Lower lobe of right lung (tissue), 2 donors: ENCODE measurements around the gene HRCT1. TPM values are rescaled to one million over a fixed set of nuclear protein-coding genes. Genes with fewer than 3 reads are reported as not detected.
"Not testable (repeated sequence)": the region's sequence is repeated elsewhere in the genome, so short reads cannot be mapped to it uniquely, and the experiment has no call there.

ENCODE experiments used
- ATAC-seq, 2 donors: fragments of 200-7000 bp; cut with Tn5 transposase; one replicate each; pipeline ENCODE4 v1.9.1; 2020 to 2022; ENCODE audit warnings: mild to moderate bottlenecking in 2 of 2, moderate library complexity in 2 of 2
- DNase-seq: peaks from one replicate; pipeline ENCODE4 v3.0.0-alpha.2; 2020
- H3K27ac ChIP-seq: fragments of 200-600 bp; one replicate; pipeline ENCODE4 v1.8.0; 2022
- H3K27me3 ChIP-seq: fragments of 200-600 bp; one replicate; pipeline ENCODE4 v1.8.0; 2022; ENCODE audit warnings: low read depth
- H3K36me3 ChIP-seq: fragments of 200-600 bp; one replicate; pipeline ENCODE4 v1.8.0; 2022; ENCODE audit warnings: mild to moderate bottlenecking
- H3K4me1 ChIP-seq: fragments of 200-600 bp; one replicate; pipeline ENCODE4 v1.8.0; 2022
- H3K4me3 ChIP-seq: fragments of 200-600 bp; one replicate; pipeline ENCODE4 v1.8.0; 2022; ENCODE audit warnings: mild to moderate bottlenecking
- H3K9me3 ChIP-seq: fragments of 200-600 bp; one replicate; pipeline ENCODE4 v1.8.0; 2022
- intact Hi-C: fragments of 100-400 bp; cut with DNase I; formaldehyde crosslinking; loops from one replicate; pipeline ENCODE4 v1.11.0; 2022
- total RNA-seq: library from RNA; stranded (reverse); fragmentation: NEBNext Ultra II Directional; extraction: Animal tissue kit (Norgen Biotek cat#: 25700); gene quantifications from one replicate; pipeline ENCODE4 v1.2.1, GENCODE V29; 2021
- TF ChIP-seq, protein P1 (sequence below): fragments of 200-600 bp; IDR thresholded peaks from one replicate; pipeline ENCODE4 v1.8.0; 2022; ENCODE audit warnings: antibody characterized with exemption, mild to moderate bottlenecking
- donor health status: DM: no; HTN: yes; CAD: no; lungs with severe emphysema.

The HRCT1 gene
- total RNA-seq, 1 donor from 2014 or later, result 8.7 TPM

DNA sequence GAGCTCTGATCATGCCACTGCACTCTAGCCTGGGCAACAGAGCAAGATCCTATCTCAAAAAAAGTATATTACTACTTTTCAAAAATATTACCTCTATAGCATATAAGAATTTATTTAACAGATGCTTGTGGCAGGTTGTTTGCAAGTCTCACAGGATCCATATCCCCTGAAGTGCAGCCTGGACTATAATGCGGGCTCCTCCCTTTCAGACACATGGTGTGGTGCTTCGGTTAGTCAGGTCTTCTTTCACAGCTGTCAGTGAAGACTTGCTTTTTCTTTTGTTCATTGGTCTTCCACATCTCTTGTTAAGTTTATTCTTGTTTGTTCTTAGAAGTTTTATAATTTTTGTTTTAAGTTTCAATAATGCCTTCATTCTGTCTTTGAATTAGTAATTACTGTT lies 9.4 kb upstream of the HRCT1 start:
- Histone ChIP-seq H3K9me3 (no peaks in the 10 kb centered on the region), H3K27me3 (no peaks in the 10 kb centered on the region), H3K36me3 (no peaks in the 10 kb centered on the region), H3K27ac (no peak overlapping the region), H3K4me1 (no peaks in the 10 kb centered on the region), H3K4me3 (no peak overlapping the region)
- TF ChIP-seq, protein P1, sequence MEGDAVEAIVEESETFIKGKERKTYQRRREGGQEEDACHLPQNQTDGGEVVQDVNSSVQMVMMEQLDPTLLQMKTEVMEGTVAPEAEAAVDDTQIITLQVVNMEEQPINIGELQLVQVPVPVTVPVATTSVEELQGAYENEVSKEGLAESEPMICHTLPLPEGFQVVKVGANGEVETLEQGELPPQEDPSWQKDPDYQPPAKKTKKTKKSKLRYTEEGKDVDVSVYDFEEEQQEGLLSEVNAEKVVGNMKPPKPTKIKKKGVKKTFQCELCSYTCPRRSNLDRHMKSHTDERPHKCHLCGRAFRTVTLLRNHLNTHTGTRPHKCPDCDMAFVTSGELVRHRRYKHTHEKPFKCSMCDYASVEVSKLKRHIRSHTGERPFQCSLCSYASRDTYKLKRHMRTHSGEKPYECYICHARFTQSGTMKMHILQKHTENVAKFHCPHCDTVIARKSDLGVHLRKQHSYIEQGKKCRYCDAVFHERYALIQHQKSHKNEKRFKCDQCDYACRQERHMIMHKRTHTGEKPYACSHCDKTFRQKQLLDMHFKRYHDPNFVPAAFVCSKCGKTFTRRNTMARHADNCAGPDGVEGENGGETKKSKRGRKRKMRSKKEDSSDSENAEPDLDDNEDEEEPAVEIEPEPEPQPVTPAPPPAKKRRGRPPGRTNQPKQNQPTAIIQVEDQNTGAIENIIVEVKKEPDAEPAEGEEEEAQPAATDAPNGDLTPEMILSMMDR, result no peak
- DNase-seq, result no peak
- no peak for ATAC-seq
- intact Hi-C loops, result no loop called here

DNA sequence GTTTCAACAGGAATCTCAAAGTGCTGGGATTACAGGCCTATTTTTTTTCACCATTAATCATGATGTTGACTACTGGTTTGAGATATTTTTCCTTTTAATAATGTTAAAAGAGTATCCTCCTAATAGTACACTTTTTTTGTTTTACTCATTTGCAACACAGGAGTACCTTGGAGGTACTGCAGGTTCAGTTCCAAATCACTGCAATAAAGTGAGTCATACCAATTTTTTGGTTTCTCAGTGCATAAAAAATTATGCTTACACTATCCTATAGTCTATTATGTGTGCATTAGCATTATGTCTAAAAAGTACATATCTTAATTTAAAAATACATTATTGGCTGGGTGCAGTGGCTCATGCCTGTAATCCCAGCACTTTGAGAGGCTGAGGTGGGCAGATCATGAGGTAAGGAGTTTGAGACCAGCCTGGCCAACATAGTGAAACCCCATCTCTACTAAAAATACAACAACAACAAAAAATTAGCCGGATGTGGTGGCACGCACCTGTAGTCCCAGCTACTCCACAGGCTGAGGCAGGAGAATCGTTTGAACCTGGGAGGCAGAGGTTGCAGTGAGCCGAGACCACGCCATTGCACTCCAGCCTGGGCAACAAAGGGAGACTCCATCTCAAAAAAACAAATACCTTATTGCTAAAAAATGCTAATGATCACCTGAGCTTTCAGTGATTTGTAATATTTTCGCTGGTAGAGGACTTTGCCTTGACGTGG lies 8.5 kb upstream of the HRCT1 start:
- H3K36me3 ChIP-seq, H3K4me1 ChIP-seq, H3K27me3 ChIP-seq, H3K27ac ChIP-seq, intact Hi-C loops, DNase-seq, H3K9me3 ChIP-seq, ATAC-seq, H3K4me3 ChIP-seq: not testable (repeated sequence)

DNA sequence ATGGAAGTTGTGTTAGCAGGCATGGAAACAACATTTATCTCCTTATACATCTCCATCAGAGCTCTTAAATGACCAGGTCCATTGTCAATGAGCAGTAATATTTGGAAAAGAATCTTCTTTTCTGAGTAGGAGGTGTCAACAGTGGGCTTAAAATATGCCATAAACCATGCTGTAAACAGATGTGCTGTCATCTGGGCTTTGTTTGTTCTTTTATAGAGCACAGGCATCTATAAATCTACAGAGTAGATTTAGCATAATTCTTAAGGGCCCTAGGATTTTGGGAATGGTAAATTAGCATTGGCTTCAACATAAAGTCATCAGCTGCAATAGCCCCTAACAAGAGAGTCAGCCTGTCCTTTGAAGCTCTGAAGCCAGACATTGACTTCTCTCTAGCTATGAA lies 7.7 kb upstream of the HRCT1 start:
- H3K9me3 ChIP-seq, result no peaks in the 10 kb centered on the region
- intact Hi-C loops, result no loop called here
- ATAC-seq, result no peak
- H3K4me1 ChIP-seq, result peaks cover 11% of the 10 kb centered on the region
- no peaks in the 10 kb centered on the region for H3K27me3 ChIP-seq
- H3K36me3 ChIP-seq, result no peaks in the 10 kb centered on the region
- H3K27ac ChIP-seq, result no peak overlapping the region
- no peak for DNase-seq
- H3K4me3 ChIP-seq, result no peak overlapping the region
- TF ChIP-seq, protein P1, result no peak

DNA sequence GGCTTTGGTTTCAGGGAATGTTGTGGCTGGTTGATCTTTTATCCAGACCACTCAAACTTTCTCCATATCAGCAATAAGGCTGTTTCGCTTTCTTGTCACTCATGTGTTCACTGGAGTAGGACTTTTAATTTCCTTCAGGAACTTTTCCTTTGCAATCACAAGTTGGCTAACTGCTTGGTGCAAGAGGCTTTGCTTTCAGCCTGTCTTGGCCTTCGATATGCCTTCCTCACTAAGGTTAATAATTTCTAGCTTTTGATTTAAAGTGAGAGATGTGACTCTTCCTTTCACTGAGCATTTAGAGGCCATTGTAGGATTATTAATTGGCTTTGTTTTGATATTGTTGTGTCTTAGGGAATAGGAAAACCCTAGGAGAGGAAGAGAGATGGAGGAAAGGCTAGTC lies 7.0 kb upstream of the HRCT1 start:
- no peak overlapping the region for H3K27ac ChIP-seq
- intact Hi-C loops, result no loop called here
- DNase-seq, result no peak
- H3K4me1 ChIP-seq, result peaks cover 18% of the 10 kb centered on the region
- ATAC-seq, result no peak
- H3K4me3 ChIP-seq, result no peak overlapping the region
- no peaks in the 10 kb centered on the region for H3K9me3 ChIP-seq
- H3K36me3 ChIP-seq, result no peaks in the 10 kb centered on the region
- H3K27me3 ChIP-seq, result no peaks in the 10 kb centered on the region
- TF ChIP-seq, protein P1, result no peak

DNA sequence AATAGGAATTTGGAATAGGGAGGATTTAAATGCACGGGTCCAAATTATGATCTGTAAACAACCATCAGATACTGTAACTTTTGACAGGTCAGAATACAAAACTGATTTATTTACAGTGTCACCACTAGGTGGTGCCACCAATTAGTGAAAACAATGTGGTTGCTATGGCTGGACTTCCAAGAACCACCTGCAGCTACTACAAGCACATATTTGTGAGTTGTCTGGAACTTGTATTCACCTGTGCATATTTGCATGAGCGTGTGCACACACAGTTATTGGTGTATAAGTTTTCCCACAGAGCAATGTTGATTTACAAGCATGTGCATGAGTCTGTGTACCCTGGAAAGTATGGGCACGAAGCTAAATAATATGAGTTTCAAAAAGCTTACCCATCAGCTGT lies 3.0 kb upstream of the HRCT1 start:
- DNase-seq, result no peak
- H3K27ac ChIP-seq, result no peak overlapping the region
- no peaks in the 10 kb centered on the region for H3K36me3 ChIP-seq
- intact Hi-C loops, result no loop called here
- H3K4me3 ChIP-seq, result no peak overlapping the region
- ATAC-seq, result peak; percentile 21 to 30
- no peaks in the 10 kb centered on the region for H3K9me3 ChIP-seq
- TF ChIP-seq, protein P1, result peak; percentile 73
- H3K4me1 ChIP-seq, result peaks cover 57% of the 10 kb centered on the region
- H3K27me3 ChIP-seq, result no peaks in the 10 kb centered on the region

DNA sequence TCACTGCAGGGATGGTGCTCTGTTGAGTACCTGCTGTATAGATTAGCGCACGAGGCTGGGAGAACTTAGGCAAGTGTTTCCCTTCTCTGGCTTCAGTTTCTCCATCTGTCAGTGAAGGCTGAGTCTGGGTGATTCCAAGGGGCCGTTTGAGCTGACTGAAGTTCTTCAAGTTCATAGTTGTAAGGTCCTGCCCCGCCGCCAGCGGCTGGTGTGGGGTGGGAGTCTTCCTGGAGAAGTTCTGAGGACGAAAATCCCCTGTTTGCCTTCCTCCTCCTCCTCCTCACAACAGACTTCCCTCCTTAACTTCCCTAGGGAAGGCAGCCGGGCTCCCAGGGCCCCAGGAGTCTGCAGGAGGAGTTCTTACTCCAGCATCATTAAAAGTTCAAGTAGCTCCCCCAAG lies 1.7 kb upstream of the HRCT1 start:
- Histone ChIP-seq H3K36me3 (no peaks in the 10 kb centered on the region), H3K4me3 (no peak overlapping the region), H3K9me3 (no peaks in the 10 kb centered on the region), H3K27me3 (no peaks in the 10 kb centered on the region), H3K27ac (peak overlapping the region; percentile 93), H3K4me1 (peaks cover 69% of the 10 kb centered on the region)
- intact Hi-C loops, result no loop called here
- TF ChIP-seq, protein P1, result no peak
- ATAC-seq, result no peak
- no peak for DNase-seq
